Stimulated activated CD4-positive, alpha-beta T cell treated with anti-CD3 and anti-CD28 coated beads, Interleukin-1b, Interleukin-23, amount 100 ng/mL, for 4 hours (primary cell): ENCODE measurements around the gene EMSY.
"Not testable (repeated sequence)": the region's sequence is repeated elsewhere in the genome, so short reads cannot be mapped to it uniquely, and the experiment has no call there.

Source experiments
- DNase-seq, 2 donors: peaks; one replicate each; pipeline ENCODE4 v3.0.0-alpha.2; 2020; ENCODE audit warnings: low read depth in 2 of 2

Gene EMSY

DNA sequence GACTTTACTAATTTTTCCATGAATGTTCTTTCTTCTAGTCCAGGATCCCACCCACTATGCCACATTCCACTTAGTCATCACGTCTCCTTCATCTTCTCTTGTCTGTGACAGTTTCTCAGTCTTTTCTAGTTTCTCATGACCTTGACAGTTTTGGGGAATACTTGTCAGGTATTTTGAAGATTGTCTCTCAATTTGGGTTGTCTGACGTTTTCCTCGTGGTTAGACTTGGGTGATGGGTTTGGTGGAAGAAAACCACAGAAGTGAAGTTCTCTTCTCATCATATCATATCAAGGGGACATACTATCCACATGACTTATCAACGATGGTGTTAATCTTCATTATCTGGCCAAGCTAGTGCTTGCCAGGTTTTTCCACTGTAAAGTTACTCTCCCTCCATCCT lies 123.3 kb downstream of the EMSY start:
- no peak for DNase-seq

GRCh38 chr11:76568621-76569020 lies 123.8 kb downstream of the EMSY start:
- DNase-seq: no peak

DNA sequence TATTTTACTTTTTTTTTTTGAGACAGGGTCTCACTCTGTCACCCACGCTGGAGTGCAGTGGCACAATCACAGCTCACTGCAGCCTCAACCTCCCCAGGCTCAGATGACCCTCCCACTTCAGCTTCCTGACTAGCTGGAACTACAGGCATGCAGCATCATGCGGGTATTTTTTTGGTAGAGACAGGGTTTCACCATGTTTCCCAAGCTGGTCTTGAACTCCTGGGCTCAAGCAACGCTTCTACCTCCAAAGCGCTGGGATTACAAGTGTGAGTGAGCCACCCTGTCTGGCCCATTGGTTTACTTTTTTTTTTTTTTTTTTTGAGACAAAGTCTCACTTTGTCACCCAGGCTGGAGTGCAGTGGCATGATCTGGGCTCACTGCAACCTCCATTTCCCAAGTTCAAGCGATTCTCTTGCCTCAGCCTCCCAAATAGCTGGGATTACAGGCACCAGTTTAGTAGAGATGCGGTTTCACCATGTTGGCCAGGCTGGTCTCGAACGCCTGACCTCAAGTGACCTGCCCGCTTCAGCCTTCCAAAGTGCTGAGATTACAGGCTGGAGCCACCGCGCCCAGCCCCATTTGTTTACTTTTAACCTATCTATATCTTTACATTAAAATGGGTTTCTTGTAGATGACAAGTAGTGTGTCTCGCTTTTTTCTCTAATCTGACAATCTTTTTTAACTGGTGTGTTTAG lies 127.5 kb downstream of the EMSY start:
- not testable (repeated sequence) for DNase-seq

DNA sequence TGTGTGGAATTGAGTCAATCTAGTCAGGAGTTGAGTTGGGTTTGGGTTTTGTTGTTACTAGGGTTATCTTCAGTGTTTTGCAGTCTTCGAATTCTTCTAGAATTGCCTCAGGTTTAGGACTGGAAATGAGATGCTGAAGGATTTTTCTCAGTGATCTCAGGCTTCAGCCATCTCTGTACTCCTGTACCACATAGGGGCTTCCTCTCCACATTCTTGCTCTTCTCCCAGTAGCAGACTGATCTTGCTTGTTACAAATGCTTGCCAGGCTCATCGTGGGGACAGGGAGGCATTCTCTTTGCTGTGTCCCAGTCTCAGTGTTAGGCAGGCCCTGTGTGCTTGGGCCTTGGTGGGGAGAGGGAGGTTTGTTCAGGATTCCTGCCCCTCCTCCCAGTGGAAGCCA lies 129.6 kb downstream of the EMSY start:
- no peak for DNase-seq

DNA sequence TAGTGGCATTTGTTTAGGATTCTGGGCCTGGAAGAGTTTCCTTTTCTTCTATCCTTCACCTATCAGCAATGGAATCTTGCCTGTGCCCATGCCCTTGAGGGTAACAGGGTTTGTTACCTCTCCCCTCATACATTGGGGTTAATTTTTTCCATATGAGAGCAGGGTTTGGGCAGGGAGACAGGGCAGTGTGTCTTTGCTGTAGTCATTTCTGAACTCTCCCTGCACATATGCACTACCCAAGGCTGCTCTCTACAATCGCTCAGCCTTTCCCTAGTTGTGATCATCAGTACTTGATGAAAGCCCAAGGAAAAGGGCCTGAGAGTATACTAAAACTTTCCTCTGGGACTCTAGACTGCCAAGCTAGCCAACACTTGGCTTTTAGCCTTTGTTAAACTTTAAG lies 130.1 kb downstream of the EMSY start:
- no peak for DNase-seq

DNA sequence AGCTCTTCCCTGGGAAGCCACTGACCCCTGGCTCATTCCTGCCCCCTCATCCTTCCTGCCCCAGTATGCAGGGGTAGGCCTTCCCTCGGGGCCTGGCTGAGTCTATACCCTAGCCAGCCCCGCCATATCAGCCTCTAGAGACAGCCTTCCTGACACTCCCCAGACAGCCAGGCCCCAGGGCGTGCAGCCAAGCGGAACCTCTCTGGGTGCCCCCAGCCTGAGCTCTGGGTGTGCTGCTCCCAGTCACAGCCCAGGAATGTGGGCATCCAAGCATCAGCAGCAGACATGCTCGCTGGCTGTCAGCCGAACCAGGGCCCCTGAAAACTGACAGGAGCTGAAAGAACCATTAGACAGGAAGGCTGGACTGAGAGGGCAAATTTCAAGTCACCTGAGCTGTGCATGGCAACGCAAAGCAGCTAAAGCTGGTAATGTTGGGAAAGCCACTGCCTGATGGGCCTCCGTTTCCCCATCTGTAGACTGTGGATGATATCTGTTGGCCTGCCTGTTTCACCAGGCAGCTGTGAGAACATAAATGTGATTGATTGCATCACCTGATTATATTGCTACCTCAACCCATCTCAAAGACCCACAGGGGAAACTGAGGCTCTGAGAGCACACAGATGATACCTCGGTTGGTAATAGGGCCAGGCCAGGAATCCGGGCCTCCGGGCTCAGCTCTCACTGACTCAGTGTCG lies 132.6 kb downstream of the EMSY start:
- no peak for DNase-seq

DNA sequence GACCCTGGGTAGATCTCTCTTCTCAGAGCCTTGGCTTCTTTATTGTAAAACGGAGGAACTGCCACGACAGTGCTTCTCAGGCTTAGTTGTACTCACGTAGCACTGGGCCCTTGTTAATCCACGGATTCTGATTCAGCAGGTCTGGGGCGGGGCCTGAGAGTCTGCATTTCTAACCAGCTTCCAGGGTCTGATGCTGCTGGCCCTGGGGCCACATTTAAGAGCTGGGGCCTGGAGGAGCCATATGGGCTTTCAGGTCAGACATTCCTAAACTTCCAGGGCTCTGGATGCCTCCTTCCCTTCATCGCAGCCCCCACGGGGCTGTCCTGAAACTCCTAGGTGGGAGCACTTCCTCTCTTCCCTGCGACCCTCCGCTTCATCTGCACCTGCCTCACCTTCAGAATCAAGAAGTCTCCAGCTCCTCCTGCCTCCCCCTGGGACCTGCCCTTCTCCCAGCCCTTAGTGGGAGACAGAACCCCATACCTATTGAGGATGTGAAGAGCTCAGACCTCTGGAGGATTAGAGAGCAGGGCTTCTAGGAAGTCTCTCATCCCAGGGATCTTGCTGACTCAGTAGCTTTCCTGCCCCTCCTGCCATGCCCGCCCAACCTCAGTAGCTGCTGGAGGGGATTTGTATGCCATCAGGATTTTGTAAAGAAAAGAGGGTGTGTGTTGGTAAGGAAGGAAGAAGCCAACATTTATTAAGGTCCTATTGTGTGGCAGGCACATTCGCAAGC lies 133.3 kb downstream of the EMSY start:
- DNase-seq: no peak

DNA sequence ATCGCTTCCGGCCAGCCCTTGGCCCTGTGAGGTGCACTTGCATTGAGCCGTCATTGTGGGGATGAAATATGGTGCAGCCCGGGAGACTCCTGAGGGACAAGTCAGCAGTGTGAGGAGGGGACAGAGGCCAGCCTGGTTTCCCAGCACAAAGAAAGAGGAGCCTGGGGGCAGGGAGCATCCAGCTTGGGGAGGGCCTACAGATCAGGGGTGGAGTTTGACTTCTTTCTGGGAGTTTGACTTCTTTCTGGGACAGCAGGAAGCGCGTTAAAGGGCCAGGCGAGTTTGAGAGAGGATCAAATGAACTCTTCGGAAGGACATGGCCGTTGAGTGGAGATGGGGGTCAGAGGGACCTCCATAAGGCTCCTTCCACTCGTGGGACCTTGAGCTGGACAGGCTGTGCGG lies 133.8 kb downstream of the EMSY start:
- no peak for DNase-seq

DNA sequence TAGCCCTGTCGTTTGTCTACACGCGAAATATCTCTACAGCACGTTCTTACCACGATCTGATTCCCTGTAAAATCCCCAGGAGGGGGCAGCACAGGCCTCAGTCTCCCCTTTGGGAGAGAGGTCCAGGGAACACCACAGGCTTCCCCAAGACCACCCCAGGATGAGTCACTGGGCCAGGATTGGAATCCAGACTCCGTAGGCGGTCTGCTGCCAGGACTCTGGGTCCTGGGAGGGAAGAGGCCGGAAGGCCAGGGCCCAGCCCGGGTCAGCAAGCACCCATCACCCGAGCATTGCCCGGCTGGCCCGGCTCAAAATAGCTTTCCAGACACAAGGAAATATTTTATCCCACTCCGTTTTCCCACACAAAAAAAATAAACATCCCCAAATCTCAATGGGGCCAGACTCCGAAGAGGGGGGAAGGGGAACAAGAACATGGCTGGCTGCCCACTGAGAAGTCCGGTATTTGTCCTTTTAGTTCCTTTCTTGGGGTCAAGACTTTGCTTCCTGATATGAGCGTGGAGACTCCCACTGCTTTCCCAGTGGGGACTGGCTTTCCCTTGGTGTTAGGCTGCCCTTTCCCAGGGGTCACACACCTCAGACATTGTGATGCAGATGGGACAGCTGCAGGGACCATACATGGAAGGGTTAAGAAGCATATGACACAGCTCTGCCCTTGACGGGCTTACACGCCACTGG lies 134.4 kb downstream of the EMSY start:
- DNase-seq: no peak

DNA sequence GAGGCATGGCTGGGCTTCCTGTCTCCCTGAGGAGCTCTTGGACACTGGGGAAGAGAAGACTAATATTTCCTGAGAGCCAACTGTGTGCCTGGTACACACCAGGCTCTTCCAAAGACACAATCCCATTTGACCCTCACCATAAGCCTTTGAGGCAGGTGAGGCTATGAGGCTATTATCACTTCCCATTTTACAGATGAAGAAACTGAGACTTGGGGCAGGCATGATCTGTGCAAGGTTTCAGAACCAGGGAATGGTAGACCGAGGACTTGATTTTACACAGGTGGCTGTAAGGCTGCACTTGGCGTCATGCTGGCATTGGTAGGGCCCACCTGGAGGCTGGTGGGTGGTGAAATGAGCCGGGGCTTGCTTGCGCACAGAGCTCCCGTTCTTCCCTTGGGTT lies 134.9 kb downstream of the EMSY start:
- no peak for DNase-seq

DNA sequence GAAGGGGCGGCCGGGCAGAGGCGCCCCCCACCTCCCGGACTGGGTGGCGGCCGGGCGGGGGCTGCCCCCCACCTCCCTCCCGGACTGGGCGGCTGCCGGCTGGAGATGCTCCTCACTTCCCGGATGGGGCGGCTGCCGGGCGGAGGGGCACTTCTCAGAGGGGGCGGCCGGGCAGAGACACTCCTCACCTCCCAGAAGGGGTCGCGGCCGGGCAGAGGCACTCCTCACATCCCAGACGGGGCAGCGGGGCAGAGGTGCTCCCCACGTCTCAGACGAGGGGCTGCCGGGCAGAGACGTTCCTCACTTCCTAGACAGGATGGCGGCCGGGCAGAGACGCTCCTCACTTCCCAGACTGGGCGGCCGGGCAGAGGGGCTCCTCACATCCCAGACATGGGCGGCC lies 137.7 kb downstream of the EMSY start:
- DNase-seq: not testable (repeated sequence)

GRCh38 chr11:76587820-76588454 lies 143.1 kb downstream of the EMSY start:
- DNase-seq: no peak

DNA sequence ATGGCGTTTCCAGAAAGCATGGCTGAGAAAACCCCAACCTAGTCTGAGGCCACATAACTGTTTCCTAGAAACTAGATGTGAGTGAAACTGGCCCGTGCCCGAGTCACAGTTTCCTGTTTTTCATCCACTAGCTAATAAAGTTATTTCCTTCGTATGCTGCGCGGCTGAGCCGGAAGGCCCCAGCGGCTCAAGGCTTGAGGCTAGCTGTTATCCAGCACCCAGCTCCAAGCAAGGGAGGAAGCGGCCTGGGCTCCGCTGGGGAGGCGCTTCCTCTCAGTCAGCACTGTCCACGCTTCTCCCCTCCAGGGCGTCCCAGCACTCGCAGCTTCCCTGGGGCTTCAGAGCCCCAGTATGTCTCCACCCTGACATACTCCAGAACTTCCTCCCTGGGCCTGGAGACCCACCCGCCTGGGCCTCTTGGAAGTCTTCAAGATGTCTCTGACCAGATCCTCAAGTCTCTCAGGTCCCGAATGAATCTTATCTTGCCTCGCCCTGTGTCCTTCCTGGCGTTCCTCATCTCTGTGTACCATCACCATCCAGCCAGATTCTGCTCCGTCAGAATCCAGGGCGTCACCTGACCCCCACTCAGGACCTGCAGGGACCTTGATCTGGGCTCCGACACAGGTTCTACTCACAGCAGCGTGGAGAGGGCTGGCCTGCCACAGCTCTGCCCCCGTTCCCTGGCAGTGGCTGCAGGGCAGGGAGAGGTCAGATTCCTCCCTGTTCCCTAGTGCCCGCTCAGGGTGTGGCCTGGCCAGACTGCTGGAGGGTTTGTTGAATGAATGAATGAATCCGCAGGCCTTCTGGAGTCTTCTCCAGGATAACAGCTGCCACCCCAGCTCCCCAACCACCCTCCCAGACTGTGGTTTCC lies 143.9 kb downstream of the EMSY start:
- peak; percentile 9 to 26 for DNase-seq

- no peak for DNase-seq
Measured at GRCh38 chr11:76589477-76589876, 144.7 kb downstream of the EMSY start.

GRCh38 chr11:76589964-76590950 lies 145.4 kb downstream of the EMSY start:
- DNase-seq: no peak

DNA sequence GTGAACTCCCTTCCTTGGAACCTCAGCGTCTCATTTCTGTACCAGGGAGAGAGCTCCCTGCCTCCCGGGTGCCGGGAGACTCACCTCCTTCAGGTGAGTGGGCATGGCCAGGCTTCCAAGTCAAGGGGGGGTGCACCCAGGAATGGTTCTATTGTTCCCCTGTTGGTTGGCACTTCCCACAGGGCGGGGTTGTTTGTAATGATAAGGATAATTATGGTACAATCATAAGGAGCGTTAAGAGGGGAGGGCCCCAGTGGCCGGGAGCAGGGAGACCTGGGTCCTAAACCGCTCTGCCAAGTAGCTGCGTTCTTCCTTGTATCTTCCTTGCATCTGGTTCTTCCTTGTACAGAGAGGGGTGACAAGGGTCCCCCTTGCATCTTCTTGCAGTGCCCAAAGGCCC lies 146.6 kb downstream of the EMSY start:
- DNase-seq: no peak

- no peak for DNase-seq
Measured at GRCh38 chr11:76592025-76592914, 147.5 kb downstream of the EMSY start.

- DNase-seq: no peak
Measured at GRCh38 chr11:76592961-76593360, 148.1 kb downstream of the EMSY start.

DNA sequence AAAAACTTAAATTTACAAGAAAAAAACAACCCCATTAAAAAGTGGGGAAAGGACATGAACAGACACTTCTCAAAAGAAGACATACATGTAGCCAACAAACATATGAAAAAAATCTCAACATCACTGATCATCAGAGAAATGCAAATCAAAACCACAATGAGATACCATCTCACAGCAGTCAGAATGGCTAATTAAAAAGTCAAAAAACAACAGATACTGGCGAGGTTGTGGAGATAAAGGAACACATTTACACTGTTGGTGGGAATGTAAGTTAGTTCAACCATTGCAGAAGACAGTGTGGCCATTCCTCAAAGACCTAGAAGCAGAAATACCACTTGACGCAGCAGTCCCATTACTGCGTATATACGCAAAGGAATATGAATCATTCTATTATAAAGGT lies 150.3 kb downstream of the EMSY start:
- DNase-seq: not testable (repeated sequence)
